ENCODE data around the gene C3orf22.

The C3orf22 gene

GRCh38 chr3:126556637-126557414, 1.9 kb downstream of the C3orf22 start:
- DNase-seq (ENCODE audit: low read depth), result no peak

GRCh38 chr3:126555795-126556636, 2.7 kb downstream of the C3orf22 start:
- no peak for DNase-seq (ENCODE audit: low read depth)

GRCh38 chr3:126554560-126555525, 3.9 kb downstream of the C3orf22 start:
- no peak for DNase-seq (ENCODE audit: low read depth)

GRCh38 chr3:126553284-126554084, 5.2 kb downstream of the C3orf22 start:
- DNase-seq (ENCODE audit: low read depth), result no peak

GRCh38 chr3:126552688-126553283, 5.9 kb downstream of the C3orf22 start:
- DNase-seq (ENCODE audit: low read depth), result no peak

GRCh38 chr3:126551839-126552687, 6.7 kb downstream of the C3orf22 start:
- DNase-seq (ENCODE audit: low read depth), result no peak

- no peak for DNase-seq (ENCODE audit: low read depth)
Observed at GRCh38 chr3:126551121-126551838, 7.5 kb downstream of the C3orf22 start.

- no peak for DNase-seq (ENCODE audit: low read depth)
Observed at GRCh38 chr3:126550488-126551051, 8.2 kb downstream of the C3orf22 start.

GRCh38 chr3:126549861-126550487, 8.8 kb downstream of the C3orf22 start:
- DNase-seq (ENCODE audit: low read depth), result no peak

- no peak for DNase-seq (ENCODE audit: low read depth)
Observed at GRCh38 chr3:126548556-126549466, 9.9 kb downstream of the C3orf22 start.

GRCh38 chr3:126547721-126548120, 11.0 kb downstream of the C3orf22 start:
- no peak for DNase-seq (ENCODE audit: low read depth)

- no peak for DNase-seq (ENCODE audit: low read depth)
Observed at GRCh38 chr3:126546549-126547239, 12.0 kb downstream of the C3orf22 start.

GRCh38 chr3:126546013-126546412, 12.7 kb downstream of the C3orf22 start:
- no peak for DNase-seq (ENCODE audit: low read depth)

GRCh38 chr3:126545544-126545943, 13.2 kb downstream of the C3orf22 start:
- DNase-seq (ENCODE audit: low read depth), result no peak

GRCh38 chr3:126544596-126545281, 14.0 kb downstream of the C3orf22 start:
- no peak for DNase-seq (ENCODE audit: low read depth)

GRCh38 chr3:126543457-126544061, 15.2 kb downstream of the C3orf22 start:
- DNase-seq (ENCODE audit: low read depth), result no peak

Data from HS-27A (cell line).